DOHH2 (cell line): Measurements from ENCODE around the gene PTPA.

Source experiments
- CTCF ChIP-seq: fragments of 200-600 bp; sonication (generic); IDR thresholded peaks from one replicate; pipeline ENCODE4 v1.5.1; 2014; ENCODE audit warnings: antibody characterized with exemption, mild to moderate bottlenecking, low read depth, low read length; ENCODE audit not compliant: poor library complexity, severe bottlenecking
- EZH2phosphoT487 ChIP-seq: fragments of 200-600 bp; sonication (generic); IDR thresholded peaks from 2 replicates; pipeline ENCODE4 v1.6.1; 2017; ENCODE audit warnings: borderline replicate concordance, mild to moderate bottlenecking, antibody characterized with exemption, low read length, moderate library complexity, mixed read lengths

- TF ChIP-seq CTCF (no peak), EZH2phosphoT487 (no peak)
These were observed 22.0 kb upstream of the PTPA start for GRCh38 chr9:129089246-129089645.
